Colonic mucosa (tissue), 4 donors: Measurements from ENCODE around the gene RABIF. TPM values are rescaled to one million over a fixed set of nuclear protein-coding genes. Genes with fewer than 3 reads are reported as not detected.
A peak's percentile ranks its signal among the peaks of the same experiment; 100 is the strongest.

Source experiments
- DNase-seq: peaks from one replicate; pipeline ENCODE4 v3.0.0-alpha.2; 2020
- H3K27ac ChIP-seq: fragments of 200-600 bp; one replicate; pipeline ENCODE4 v1.8.0; 2021
- H3K27me3 ChIP-seq: fragments of 200-600 bp; one replicate; pipeline ENCODE4 v1.8.0; 2021
- H3K36me3 ChIP-seq: fragments of 200-600 bp; one replicate; pipeline ENCODE4 v1.8.0; 2021
- H3K4me1 ChIP-seq: fragments of 200-600 bp; one replicate; pipeline ENCODE4 v1.8.0; 2021; ENCODE audit warnings: mild to moderate bottlenecking
- H3K4me3 ChIP-seq: fragments of 200-600 bp; one replicate; pipeline ENCODE4 v1.8.0; 2021
- H3K9ac ChIP-seq, 2 donors: one replicate each; pipeline ENCODE4 v1.7.0; 2013; ENCODE audit warnings: control low read depth in 2 of 2, low read depth in 2 of 2, low read length in 2 of 2
- H3K9me3 ChIP-seq: fragments of 200-600 bp; one replicate; pipeline ENCODE4 v1.8.0; 2021
- CTCF ChIP-seq: fragments of 200-600 bp; IDR thresholded peaks from one replicate; pipeline ENCODE4 v1.8.0; 2022; ENCODE audit warnings: antibody characterized with exemption, mild to moderate bottlenecking
- intact Hi-C: fragments of 100-400 bp; cut with DNase I; formaldehyde crosslinking; loops from one replicate; pipeline ENCODE4 v1.14.1; 2022
- total RNA-seq, 2 donors: library from RNA; stranded (reverse); fragmentation: NEBNext Ultra II Directional in 1 of 2; extraction: Animal tissue kit (Norgen Biotek cat#: 25700) in 1 of 2; gene quantifications; one replicate each; pipeline ENCODE4 v1.2.1, GENCODE V29; 2021
- donor health status: healthy.
- donor health status: DM: no; HTN: no; CAD: no.
- donor health status: DM: no; HTN: no; CAD: no.

The RABIF gene
- total RNA-seq, 2 donors from 2014 or later: 11.9 to 12.0 TPM

- Histone ChIP-seq H3K36me3 (no peaks in the 10 kb centered on the region), H3K4me3 (peak overlapping the region; percentile 85), H3K9ac (peak overlapping the region; percentile 58 to 84), H3K27me3 (no peaks in the 10 kb centered on the region), H3K9me3 (no peaks in the 10 kb centered on the region), H3K27ac (peak overlapping the region; percentile 99), H3K4me1 (no peaks in the 10 kb centered on the region)
- no peak for TF ChIP-seq CTCF
- intact Hi-C loops: no loop called here
- no peak for DNase-seq
Observed at GRCh38 chr1:202888221-202888530, 773 bp downstream of the RABIF start.

- DNase-seq: no peak
- H3K9me3 ChIP-seq: no peaks in the 10 kb centered on the region
- no peaks in the 10 kb centered on the region for H3K4me1 ChIP-seq
- no peak for TF ChIP-seq CTCF
- H3K27ac ChIP-seq: no peak overlapping the region
- H3K9ac ChIP-seq: no peak overlapping the region
- H3K36me3 ChIP-seq: no peaks in the 10 kb centered on the region
- H3K27me3 ChIP-seq: no peaks in the 10 kb centered on the region
- no peak overlapping the region for H3K4me3 ChIP-seq
- intact Hi-C loops: no loop called here
Observed at GRCh38 chr1:202880961-202881460, 7.9 kb downstream of the RABIF start.

GRCh38 chr1:202880062-202880461, 8.9 kb downstream of the RABIF start:
- no peaks in the 10 kb centered on the region for H3K27me3 ChIP-seq
- no peak overlapping the region for H3K9ac ChIP-seq
- H3K4me3 ChIP-seq: no peak overlapping the region
- intact Hi-C loops: no loop called here
- peak; percentile 56 for DNase-seq
- no peaks in the 10 kb centered on the region for H3K9me3 ChIP-seq
- H3K36me3 ChIP-seq: no peaks in the 10 kb centered on the region
- no peak for TF ChIP-seq CTCF
- no peaks in the 10 kb centered on the region for H3K4me1 ChIP-seq
- no peak overlapping the region for H3K27ac ChIP-seq

GRCh38 chr1:202879128-202879527, 9.8 kb downstream of the RABIF start:
- Histone ChIP-seq H3K27me3 (no peaks in the 10 kb centered on the region), H3K4me1 (no peaks in the 10 kb centered on the region), H3K4me3 (no peak overlapping the region), H3K9me3 (no peaks in the 10 kb centered on the region), H3K36me3 (no peaks in the 10 kb centered on the region), H3K27ac (no peak overlapping the region), H3K9ac (no peak overlapping the region)
- DNase-seq: no peak
- intact Hi-C loops: no loop called here
- no peak for TF ChIP-seq CTCF

GRCh38 chr1:202873026-202873425, 15.9 kb downstream of the RABIF start:
- H3K9ac ChIP-seq: no peak overlapping the region
- H3K27ac ChIP-seq: no peak overlapping the region
- no peaks in the 10 kb centered on the region for H3K36me3 ChIP-seq
- no peak for DNase-seq
- no peaks in the 10 kb centered on the region for H3K4me1 ChIP-seq
- no peak overlapping the region for H3K4me3 ChIP-seq
- intact Hi-C loops: no loop called here
- no peaks in the 10 kb centered on the region for H3K27me3 ChIP-seq
- no peak for TF ChIP-seq CTCF
- no peaks in the 10 kb centered on the region for H3K9me3 ChIP-seq

GRCh38 chr1:202871367-202871766, 17.6 kb downstream of the RABIF start:
- no peak for TF ChIP-seq CTCF
- H3K9me3 ChIP-seq: no peaks in the 10 kb centered on the region
- no peaks in the 10 kb centered on the region for H3K27me3 ChIP-seq
- H3K9ac ChIP-seq: no peak overlapping the region
- no peak for DNase-seq
- no peak overlapping the region for H3K27ac ChIP-seq
- no peaks in the 10 kb centered on the region for H3K4me1 ChIP-seq
- no peaks in the 10 kb centered on the region for H3K36me3 ChIP-seq
- no peak overlapping the region for H3K4me3 ChIP-seq
- intact Hi-C loops: no loop called here
